Measurements from ENCODE around the gene TEX52. TPM values are rescaled to one million over a fixed set of nuclear protein-coding genes. Genes with fewer than 3 reads are reported as not detected.

TEX52 gene
- total and polyA plus RNA-seq, 2 of the 8 experiments (the other 6 are each of a cell fraction or from before 2014, with no cell fraction given), result not detected

- ChIA-PET POLR2A (ENCODE audit: partially characterized antibody) (interaction anchor here (0.6 to 4.1 kb wide), 21 partner anchors 8 to 173 kb away, joined by 3 to 31 read pairs (median 3); partner anchors contain the start of genes TEX52 and TULP3), CTCF (ENCODE audit: partially characterized antibody) (interaction anchor here (0.9 to 4.7 kb wide), 11 partner anchors 10 to 157 kb away, joined by 3 to 33 read pairs (median 5); no protein-coding TSS in a partner anchor)
- Histone ChIP-seq H3K27ac (ENCODE audit: low read depth, low read length) (peak within 1 kb of the TSS; percentile 86), H3K4me2 (ENCODE audit: insufficient read depth in 1 of 2, low read depth in 2 of 2, low read length in 2 of 2) (peak within 1 kb of the TSS; percentile 75 to 86), H3K79me1 (ENCODE audit: low read depth, low read length) (peaks cover 5% of the 10 kb centered on the region), H2BK5ac (ENCODE audit: low read depth, low read length) (peak within 1 kb of the TSS; percentile 93), H3K4me1 (replicated peaks in 1 of 4; ENCODE audit: control insufficient read depth in 3 of 4, insufficient read depth in 4 of 4, low read length in 3 of 4) (peaks cover 0 to 4% (median 3%) of the 10 kb centered on the region in 4 experiments; a peak in 4 of 7 replicates), H3K4ac (replicated peaks; ENCODE audit: insufficient read length, low read depth, low read length) (peak within 1 kb of the TSS; percentile 91), H2BK120ac (replicated peaks; ENCODE audit: low read depth, low read length) (peak within 1 kb of the TSS; percentile 56), H2AFZ (ENCODE audit: low read length) (peak within 1 kb of the TSS; percentile 72), H2BK20ac (ENCODE audit: low read length) (no peak within 1 kb of the TSS), H2AK5ac (ENCODE audit: low read depth, low read length) (no peak within 1 kb of the TSS), H3K14ac (ENCODE audit: insufficient read length) (no peak within 1 kb of the TSS), H3K27me3 (replicated peaks in 1 of 4; ENCODE audit: control insufficient read depth in 3 of 4, extremely low read depth in 1 of 4, insufficient read depth in 3 of 4, low read length in 3 of 4) (no peaks in the 10 kb centered on the region), H3K36me3 (ENCODE audit: control insufficient read depth in 2 of 4, insufficient read depth in 4 of 4, low read length in 3 of 4) (peaks cover 0 to 33% (median 14%) of the 10 kb centered on the region in 4 experiments; a peak in 6 of 8 replicates), H4K20me1 (replicated peaks in 1 of 2; ENCODE audit: control insufficient read depth in 1 of 2, insufficient read depth in 2 of 2, low read length in 2 of 2) (no peaks in the 10 kb centered on the region), H3K56ac (replicated peaks; ENCODE audit: insufficient read length, low read depth, low read length) (peak within 1 kb of the TSS; percentile 84), H4K91ac (replicated peaks; ENCODE audit: insufficient read length, low read length) (peak within 1 kb of the TSS; percentile 65), H2BK15ac (ENCODE audit: low read length) (0 out of 2 replicates have a peak within 1 kb of the TSS, but pooled peaks have one; percentile 29), H3K9ac (replicated peaks in 1 of 4; ENCODE audit: extremely low read depth in 1 of 4, low read depth in 3 of 4, low read length in 3 of 4) (peak within 1 kb of the TSS; percentile 94 to 95 (median 94)), H4K8ac (ENCODE audit: extremely low read depth, insufficient read depth, low read length) (peak within 1 kb of the TSS; percentile 80; the same call in 1 of the 2 replicates), H2BK12ac (ENCODE audit: low read depth, low read length) (0 out of 2 replicates have a peak within 1 kb of the TSS, but pooled peaks have one; percentile 60), H3K4me3 (ENCODE audit: extremely low read depth in 1 of 4, insufficient read depth in 2 of 4, low read depth in 3 of 4, low read length in 4 of 4) (peak within 1 kb of the TSS; percentile 92 to 100 (median 98)), H3K18ac (ENCODE audit: extremely low read depth, low read length) (peak within 1 kb of the TSS; percentile 78), H3K23ac (ENCODE audit: insufficient read length) (no peak within 1 kb of the TSS), H3K23me2 (ENCODE audit: low read depth, low read length) (peaks cover 7% of the 10 kb centered on the region), H3K9me3 (ENCODE audit: insufficient read depth in 2 of 2, low read depth in 1 of 2, low read length in 1 of 2) (no peaks in the 10 kb centered on the region), H3K79me2 (ENCODE audit: control insufficient read depth in 1 of 2, insufficient read depth in 2 of 2, low read length in 2 of 2) (peaks cover 3 to 67% of the 10 kb centered on the region in 2 experiments; a peak in 3 of 4 replicates), H4K5ac (ENCODE audit: insufficient read length, low read depth, low read length) (peak within 1 kb of the TSS; percentile 89)
- DNase-seq (ENCODE audit: low read depth in 1 of 2, low spot score in 2 of 2) (peak; percentile 74 to 94), FAIRE-seq (no peak)
- WGBS, 2 experiments (ENCODE audit: extremely low coverage in 1 of 2, insufficient coverage in 1 of 2, insufficient read length in 1 of 2, insufficient replicate concordance in 2 of 2, low coverage in 1 of 2, low lambda C conversion rate in 2 of 2, missing lambda C conversion rate in 1 of 2), result 5% methylated on average over 22 of the region's 70 CpGs; no CpG with 5 or more reads in 1 of the 2 experiments
- peak; percentile 87 for TF ChIP-seq YY1 (IDR thresholded peaks at IDR 0.05; ENCODE audit: low read depth, low read length)
- TF ChIP-seq EGR1 (IDR thresholded peaks at IDR 0.05; ENCODE audit: borderline replicate concordance, low read depth, low read length), result peak; percentile 76; the same call in 1 of the 2 replicates
- TF ChIP-seq ATF3 (IDR thresholded peaks at IDR 0.05; ENCODE audit: insufficient read depth, low read depth, low read length), result peak; percentile 61; the same call in 1 of the 2 replicates
- TF ChIP-seq ASH2L (IDR thresholded peaks at IDR 0.05; ENCODE audit: low read length), result peak; percentile 40
- TF ChIP-seq HDAC2 (IDR thresholded peaks at IDR 0.05; ENCODE audit: borderline replicate concordance in 1 of 2, low read depth in 2 of 2, low read length in 2 of 2), result no peak; a peak in 1 of 4 replicates
- peak; percentile 93 for TF ChIP-seq TAF1 (IDR thresholded peaks at IDR 0.05; ENCODE audit: low read depth, low read length)
Observed at GRCh38 chr12:2877047-2877952, 20.5 kb upstream of the TEX52 start, which contains the start of the genes FOXM1 and RHNO1. TSS of gene FOXM1 (minus strand) at chr12:2877174. CDS start at chr12:2874478, 2,696 bp downstream. TSS of gene RHNO1 (plus strand) at chr12:2877223. CDS start at chr12:2885367, 8,144 bp downstream.
